Stimulated activated CD8-positive, alpha-beta memory T cell treated with anti-CD3 and anti-CD28 coated beads, Interleukin-12 subunit alpha, Interleukin-12 subunit beta, amount 100 ng/mL, for 4 hours (primary cell): ENCODE results near the gene OR1J1.

Experiments used
- DNase-seq: peaks from one replicate; pipeline ENCODE4 v3.0.0-alpha.2; 2020; ENCODE audit warnings: low read depth

The OR1J1 gene

DNA sequence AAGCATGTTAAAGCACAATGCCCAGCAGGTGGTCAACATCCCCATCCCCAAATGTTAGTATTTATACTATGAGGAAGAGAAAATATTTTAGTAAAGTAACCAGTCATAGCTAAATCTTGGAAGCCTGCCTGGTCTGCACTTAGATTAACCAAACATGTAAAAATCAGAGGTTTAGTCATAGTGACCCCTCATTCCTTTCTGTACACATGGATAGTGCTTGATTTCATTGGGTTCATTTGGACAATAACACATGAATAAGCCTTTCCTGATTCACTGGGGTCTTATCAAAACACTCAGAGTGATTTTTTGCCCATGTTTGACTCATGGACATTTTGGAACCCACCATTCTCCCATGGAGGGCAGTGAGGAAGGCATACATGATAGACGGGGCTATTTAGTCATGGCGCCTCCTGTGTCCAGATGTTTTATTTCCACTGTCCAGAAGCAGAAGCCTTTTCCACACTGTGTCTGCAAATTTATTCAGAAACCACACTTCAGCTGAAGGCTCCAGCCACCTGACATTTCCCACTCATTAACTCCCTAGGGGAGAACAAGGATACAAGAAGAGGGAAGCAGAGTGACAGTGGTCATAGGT is 32.5 kb downstream of the OR1J1 start:
- DNase-seq: no peak

DNA sequence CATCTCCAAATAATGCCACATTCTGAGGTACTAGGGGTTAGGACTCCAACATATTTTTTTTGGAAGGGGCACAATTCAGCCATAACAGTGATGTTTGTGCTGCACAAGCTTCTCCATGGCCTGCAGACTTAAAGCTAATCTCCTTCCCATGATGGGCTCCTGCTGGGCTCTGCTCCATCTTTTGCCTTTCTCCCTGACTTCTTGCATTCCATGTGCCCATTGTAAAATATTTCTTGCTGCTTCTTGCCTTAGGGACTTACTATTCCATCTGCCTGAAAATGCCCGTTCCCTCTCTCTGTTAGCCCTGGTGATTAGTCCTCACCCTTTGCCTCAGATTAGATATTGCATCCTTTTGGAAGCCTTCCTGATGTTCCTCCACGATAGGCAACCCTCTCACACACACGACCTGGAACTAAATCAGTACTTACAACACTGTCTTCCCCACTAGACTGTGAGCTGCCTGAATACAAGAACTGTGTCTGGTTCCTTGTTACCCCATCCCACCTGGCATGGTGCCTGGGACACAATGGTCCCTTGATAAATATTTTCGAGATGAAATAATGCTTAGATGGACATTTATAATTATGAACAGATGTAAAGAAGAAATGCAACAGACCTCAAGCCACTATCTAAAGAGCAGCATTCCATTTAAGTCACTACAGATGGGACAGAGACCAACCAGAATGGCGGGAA is 33.5 kb downstream of the OR1J1 start:
- no peak for DNase-seq

DNA sequence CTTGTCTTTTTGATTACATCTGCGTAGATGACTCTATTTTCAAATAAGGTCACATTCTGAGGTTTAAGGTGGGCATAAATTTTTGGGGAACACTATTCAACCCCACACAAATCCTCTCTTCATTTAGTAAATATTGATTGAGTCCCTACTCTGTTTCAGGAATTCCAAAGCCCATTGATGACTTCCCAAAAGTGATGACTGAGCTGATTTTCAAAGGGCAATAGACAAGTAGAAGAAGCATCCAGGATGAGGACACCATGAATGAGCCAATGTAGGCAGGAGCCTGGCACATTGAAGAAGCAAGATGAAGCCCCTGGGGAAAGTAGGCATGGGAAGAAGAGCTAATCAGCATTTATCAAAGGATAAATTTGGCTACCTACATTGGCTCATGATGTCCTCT is 35.2 kb downstream of the OR1J1 start:
- DNase-seq: no peak
